ENCODE data around the gene SPEM2. TPM values are rescaled to one million over a fixed set of nuclear protein-coding genes. Genes with fewer than 3 reads are reported as not detected.

SPEM2 gene
- total RNA-seq = 1 to 10 TPM in 1 of 2 donors, not detected in 1; 5.3 TPM

DNA sequence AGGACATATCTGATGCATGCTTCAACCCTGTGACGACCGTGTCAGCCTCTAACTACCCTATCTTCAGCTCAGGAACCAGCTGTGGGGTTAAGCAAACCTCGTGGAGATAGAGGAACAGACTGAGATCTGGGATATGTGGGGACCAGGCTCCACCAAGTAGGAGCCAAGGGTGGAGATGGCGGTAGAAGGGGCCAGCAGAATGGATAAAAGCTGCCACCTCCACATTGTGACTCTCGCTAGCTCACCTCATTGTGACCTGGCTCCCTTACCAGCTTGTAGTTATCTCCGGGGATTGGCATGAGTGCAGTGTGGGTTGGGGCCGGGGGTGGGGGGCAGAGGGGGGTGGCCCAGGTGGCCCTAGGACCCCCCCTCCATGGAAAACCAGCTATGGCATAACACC is at the start of gene SPEM2:
SPEM2 (plus strand) TSS at position 301 of the 400 bp plus-strand sequence; CDS start at position 374, 73 bp downstream.
- intact Hi-C loops (cut with DNase I) = no loop called here
- WGBS = 84% methylated on average over 7 of the region's 7 CpGs

DNA sequence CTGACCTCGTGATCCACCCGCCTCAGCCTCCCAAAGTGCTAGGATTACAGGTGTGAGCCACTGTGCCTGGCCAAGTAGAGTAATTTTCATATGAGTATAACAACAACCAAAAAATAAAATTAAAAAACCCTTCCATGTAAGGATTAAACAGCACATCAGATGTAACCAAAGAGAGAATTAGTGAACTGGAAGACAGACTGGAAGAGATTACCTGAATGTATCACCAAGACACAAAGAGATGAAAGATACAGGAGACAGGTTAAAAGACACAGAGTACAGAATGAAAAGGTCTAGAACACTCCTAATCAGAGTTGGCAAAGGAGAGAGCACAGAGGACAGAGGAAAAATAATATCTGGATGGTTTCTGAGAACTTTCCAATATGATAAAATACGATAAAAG is 46.3 kb upstream of the SPEM2 start:
- H3K4me1 ChIP-seq (replicated peaks) = peaks cover 10% of the 10 kb centered on the region
- DNase-seq (ENCODE audit: low spot score) = no peak
- TF ChIP-seq POLR2AphosphoS5 (IDR thresholded peaks at IDR 0.05) (no peak), POLR2A (IDR thresholded peaks at IDR 0.05) (no peak)
- TF ChIP-seq, protein P1, sequence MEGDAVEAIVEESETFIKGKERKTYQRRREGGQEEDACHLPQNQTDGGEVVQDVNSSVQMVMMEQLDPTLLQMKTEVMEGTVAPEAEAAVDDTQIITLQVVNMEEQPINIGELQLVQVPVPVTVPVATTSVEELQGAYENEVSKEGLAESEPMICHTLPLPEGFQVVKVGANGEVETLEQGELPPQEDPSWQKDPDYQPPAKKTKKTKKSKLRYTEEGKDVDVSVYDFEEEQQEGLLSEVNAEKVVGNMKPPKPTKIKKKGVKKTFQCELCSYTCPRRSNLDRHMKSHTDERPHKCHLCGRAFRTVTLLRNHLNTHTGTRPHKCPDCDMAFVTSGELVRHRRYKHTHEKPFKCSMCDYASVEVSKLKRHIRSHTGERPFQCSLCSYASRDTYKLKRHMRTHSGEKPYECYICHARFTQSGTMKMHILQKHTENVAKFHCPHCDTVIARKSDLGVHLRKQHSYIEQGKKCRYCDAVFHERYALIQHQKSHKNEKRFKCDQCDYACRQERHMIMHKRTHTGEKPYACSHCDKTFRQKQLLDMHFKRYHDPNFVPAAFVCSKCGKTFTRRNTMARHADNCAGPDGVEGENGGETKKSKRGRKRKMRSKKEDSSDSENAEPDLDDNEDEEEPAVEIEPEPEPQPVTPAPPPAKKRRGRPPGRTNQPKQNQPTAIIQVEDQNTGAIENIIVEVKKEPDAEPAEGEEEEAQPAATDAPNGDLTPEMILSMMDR (IDR thresholded peaks at IDR 0.05) = no peak
- 92% methylated on average over 3 of the region's 3 CpGs for WGBS
- H3K4me3 ChIP-seq = no peak overlapping the region
- no peaks in the 10 kb centered on the region for H3K27me3 ChIP-seq (replicated peaks; ENCODE audit: insufficient read depth)
- intact Hi-C loops (cut with DNase I) = no loop called here
- H3K9me3 ChIP-seq = no peaks in the 10 kb centered on the region
- no peaks in the 10 kb centered on the region for H3K36me3 ChIP-seq
- H3K27ac ChIP-seq = no peak overlapping the region

More for the DNA sequence above, at the start of gene SPEM2:
- Histone ChIP-seq H3K27ac (no peak within 1 kb of the TSS), H3K4me3 (no peak within 1 kb of the TSS), H3K27me3 (replicated peaks; ENCODE audit: insufficient read depth) (no peaks in the 10 kb centered on the region), H3K36me3 (no peaks in the 10 kb centered on the region), H3K9me3 (no peaks in the 10 kb centered on the region), H3K4me1 (replicated peaks) (no peaks in the 10 kb centered on the region)
- TF ChIP-seq, protein P1 (IDR thresholded peaks at IDR 0.05) = no peak
- no peak for DNase-seq (ENCODE audit: low spot score)

DNA sequence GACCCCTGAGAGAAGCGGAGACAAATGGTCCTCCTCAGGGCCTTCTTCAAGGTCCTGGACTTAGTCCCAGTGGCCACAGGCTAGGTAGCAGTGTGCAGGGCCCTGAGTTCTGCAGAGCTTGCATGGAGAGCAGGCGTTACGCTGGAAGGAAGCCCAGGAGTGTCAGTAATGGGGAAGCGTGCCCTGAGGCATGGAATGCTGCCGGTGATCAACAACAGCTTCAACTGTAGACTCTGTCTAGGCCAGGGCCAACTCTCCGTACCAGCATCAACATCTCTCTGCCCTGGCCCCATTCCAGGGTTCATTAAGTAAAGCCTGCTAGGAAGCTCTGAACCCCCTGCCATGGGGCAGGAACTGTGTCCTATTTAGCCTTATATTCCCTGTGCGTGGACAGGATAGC is 45.1 kb upstream of the SPEM2 start:
- Histone ChIP-seq H3K4me3 (peak overlapping the region; percentile 38 to 47), H3K36me3 (no peaks in the 10 kb centered on the region), H3K9me3 (no peaks in the 10 kb centered on the region), H3K27me3 (replicated peaks; ENCODE audit: insufficient read depth) (no peaks in the 10 kb centered on the region), H3K4me1 (replicated peaks) (peaks cover 10% of the 10 kb centered on the region), H3K27ac (peak overlapping the region; percentile 72 to 75)
- intact Hi-C loops (cut with DNase I) = no loop called here
- TF ChIP-seq POLR2AphosphoS5 (IDR thresholded peaks at IDR 0.05) (peak; percentile 39), POLR2A (IDR thresholded peaks at IDR 0.05) (no peak)
- TF ChIP-seq, protein P1 (IDR thresholded peaks at IDR 0.05) = no peak
- 29% methylated on average over 7 of the region's 7 CpGs for WGBS
- peak; percentile 85 for DNase-seq (ENCODE audit: low spot score)

DNA sequence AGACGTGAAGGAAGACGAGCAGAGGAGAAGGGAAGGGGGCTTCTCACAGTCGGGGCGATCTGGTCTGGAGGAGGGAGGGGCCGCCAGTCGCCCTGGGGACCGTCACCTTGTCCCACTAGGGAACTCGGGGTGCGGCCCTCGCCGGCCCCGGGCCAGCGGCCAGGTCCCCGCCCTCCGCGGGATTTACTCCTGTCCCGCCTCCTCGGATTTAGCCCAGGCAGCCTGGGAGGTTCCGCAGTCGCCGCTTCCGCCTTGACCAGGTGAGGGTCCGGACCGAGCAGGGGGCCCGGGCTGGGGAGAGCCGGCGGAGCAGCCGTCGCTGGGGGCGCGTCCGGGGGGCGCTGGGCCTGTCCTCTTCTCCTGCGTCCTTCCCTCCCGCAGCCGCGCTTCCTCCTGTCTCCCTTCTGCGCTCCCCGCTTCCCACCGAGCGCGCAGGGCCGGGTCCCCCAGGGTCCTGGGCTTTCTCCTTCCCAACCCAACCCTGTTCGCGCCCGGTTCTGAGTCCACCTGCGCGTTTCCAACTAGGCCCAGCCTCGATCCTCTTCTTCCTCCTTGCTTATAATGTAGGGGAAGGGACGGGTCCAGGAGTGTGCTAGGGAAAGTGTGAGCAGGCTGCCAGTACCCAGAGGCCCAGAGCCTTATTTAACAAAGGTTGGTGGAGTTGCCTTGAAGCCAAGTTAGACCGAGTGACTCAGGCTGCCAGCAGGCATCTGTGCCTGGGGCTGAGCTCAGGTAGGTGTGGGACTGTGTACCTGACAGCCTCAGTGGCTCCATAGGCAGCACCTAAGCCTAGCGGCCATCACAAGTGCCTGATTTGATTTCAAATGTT is 44.3 kb upstream of the SPEM2 start, which contains the start of gene TNK1:
TNK1 (plus strand) TSS at position 235 of the 829 bp plus-strand sequence. CDS start 1,838 bp downstream, outside the sequence.
- H3K27me3 ChIP-seq (replicated peaks; ENCODE audit: insufficient read depth) = no peaks in the 10 kb centered on the region
- intact Hi-C loops (cut with DNase I) = no loop called here
- DNase-seq (ENCODE audit: low spot score) = peak; percentile 84
- H3K4me1 ChIP-seq (replicated peaks) = peaks cover 10% of the 10 kb centered on the region
- H3K36me3 ChIP-seq = no peaks in the 10 kb centered on the region
- TF ChIP-seq POLR2AphosphoS5 (IDR thresholded peaks at IDR 0.05) (peak; percentile 77), POLR2A (IDR thresholded peaks at IDR 0.05) (peak; percentile 82)
- TF ChIP-seq, protein P1 (IDR thresholded peaks at IDR 0.05) = no peak
- peak within 1 kb of the TSS; percentile 72 to 75 for H3K27ac ChIP-seq
- H3K4me3 ChIP-seq = peak within 1 kb of the TSS; percentile 38 to 47
- no peaks in the 10 kb centered on the region for H3K9me3 ChIP-seq
- 3% methylated on average over 52 of the region's 52 CpGs for WGBS

DNA sequence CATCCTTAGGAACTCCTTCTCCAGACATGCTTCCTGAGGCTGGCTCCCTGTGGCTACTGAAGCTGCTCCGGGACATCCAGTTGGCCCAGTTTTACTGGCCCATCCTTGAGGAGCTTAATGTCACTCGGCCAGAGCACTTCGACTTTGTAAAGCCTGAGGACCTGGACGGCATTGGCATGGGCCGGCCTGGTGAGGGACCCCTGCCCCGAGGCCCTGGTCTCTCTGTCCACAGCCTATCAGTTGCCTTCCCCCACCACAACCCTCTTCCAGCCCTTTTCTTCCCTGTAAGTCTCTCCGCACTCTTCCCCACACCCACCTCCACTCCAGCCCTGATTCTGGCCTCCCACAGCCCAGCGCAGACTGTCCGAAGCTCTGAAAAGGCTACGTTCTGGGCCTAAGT is 42.5 kb upstream of the SPEM2 start:
- H3K36me3 ChIP-seq = no peaks in the 10 kb centered on the region

More for the DNA sequence above, 42.5 kb upstream of the SPEM2 start:
- peaks cover 10% of the 10 kb centered on the region for H3K4me1 ChIP-seq (replicated peaks)
- WGBS = 81% methylated on average over 10 of the region's 10 CpGs
- no peak overlapping the region for H3K27ac ChIP-seq
- intact Hi-C loops (cut with DNase I) = no loop called here
- no peaks in the 10 kb centered on the region for H3K9me3 ChIP-seq
- no peak overlapping the region for H3K4me3 ChIP-seq
- no peak for DNase-seq (ENCODE audit: low spot score)
- no peaks in the 10 kb centered on the region for H3K27me3 ChIP-seq (replicated peaks; ENCODE audit: insufficient read depth)
- TF ChIP-seq POLR2AphosphoS5 (IDR thresholded peaks at IDR 0.05) = no peak
- no peak for TF ChIP-seq POLR2A (IDR thresholded peaks at IDR 0.05)

Measured in prostate gland (tissue), 2 donors.